GM18861 (cell line): ENCODE data around the gene COL9A3.

ENCODE experiments used
- ATAC-seq: cut with Tn5 transposase; IDR thresholded peaks from one replicate; pipeline ENCODE4 v1.9.1; 2021; ENCODE audit not compliant: unreplicated experiment

Gene COL9A3

DNA sequence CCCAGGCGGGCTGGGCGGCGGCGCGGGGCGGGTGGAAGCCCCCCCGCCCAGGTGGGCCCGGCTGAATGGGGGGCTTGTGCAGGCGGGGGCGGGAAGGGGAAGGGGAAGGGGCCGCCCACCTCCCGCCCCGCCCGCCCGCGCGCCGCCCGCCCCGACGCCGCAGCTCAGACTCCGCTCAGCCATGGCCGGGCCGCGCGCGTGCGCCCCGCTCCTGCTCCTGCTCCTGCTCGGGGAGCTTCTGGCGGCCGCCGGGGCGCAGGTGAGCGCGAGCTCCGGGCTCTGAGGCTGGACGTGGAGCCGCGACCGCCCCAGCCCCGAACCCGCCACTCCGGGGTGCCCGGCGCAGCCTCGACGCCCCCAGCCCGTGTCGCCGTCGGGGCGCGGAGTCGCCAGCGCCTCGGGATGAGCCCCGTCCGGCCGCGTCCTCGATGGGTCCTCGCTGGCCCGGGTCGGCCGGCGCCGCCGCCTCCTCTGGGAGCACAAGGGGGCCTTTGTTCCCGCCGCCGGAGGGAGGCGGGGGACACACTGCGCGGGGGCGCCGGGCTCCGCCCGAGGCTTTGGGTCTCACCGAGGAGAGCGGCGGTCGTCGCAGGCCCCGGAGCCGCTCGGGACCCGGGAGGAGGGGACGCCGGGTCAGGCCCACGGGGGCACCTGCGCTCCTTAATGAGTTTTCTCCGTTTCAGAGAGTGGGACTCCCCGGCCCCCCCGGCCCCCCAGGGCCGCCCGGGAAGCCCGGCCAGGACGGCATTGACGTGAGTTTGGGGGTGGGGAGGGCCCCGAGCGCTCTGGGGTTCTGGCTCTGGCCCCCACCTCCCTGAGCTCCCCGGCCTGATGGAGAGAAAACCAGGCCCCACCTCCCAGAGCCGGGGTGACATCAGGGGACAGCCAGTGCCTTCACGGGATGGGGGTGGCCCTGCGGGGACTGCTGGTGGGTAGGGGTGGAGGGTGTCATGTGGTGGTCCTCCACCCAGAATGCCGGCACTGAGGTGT lies at the start of gene COL9A3:
TSS of gene COL9A3 (plus strand) at position 167 of the 990 bp plus-strand sequence. CDS start at position 182, 15 bp downstream.
- ATAC-seq, result no peak

DNA sequence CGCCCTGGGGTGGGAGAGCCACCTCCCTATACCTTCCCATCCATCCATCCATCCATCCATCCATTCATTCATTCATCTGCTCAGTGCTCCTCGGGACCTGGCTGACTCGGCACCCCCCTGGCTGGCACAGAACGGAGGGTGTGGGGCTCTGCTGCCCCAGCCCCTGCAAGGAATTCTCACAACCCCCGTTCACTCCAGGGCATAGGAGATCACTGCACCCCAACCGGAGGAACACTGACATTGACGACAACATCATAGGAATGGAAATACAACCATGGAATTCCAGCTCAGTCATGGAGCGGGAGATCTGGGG lies 48.7 kb upstream of the COL9A3 start:
- no peak for ATAC-seq

GRCh38 chr20:62768551-62769287 lies 48.1 kb upstream of the COL9A3 start:
- ATAC-seq, result no peak

DNA sequence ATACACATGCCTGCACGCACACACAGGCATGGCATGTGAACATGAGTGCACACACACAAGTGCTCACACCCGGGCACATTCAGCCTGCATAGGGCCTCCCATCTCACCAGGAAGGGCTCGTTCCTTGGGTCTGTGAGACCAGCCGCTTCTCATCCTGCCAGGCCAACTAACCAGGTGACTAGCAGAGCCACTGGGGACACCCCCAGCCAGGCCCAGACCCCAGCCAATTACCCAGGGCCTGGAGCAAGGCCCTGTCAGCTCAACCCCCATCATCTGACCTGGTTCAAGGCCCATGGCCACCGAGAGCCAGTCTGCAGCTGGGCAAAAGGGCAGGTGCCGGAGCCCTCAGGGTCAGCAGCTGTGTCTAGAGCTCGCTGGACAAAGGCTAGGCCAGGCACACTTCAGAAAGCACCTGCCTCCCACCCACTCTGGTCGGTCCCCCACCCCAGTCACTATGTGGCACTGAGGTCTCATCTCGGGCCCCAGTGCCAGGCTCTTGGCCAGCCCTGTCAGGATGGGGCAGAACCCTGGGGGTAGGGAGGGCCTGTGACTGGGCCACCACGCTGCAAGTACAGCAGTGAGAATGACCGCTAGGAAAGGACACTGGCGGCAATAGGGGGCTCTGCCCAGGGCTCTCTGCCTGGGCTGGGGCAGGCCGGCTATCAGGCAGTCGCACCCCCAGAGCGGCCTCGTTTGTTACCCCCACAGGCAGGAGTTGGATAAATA lies 47.3 kb upstream of the COL9A3 start:
- ATAC-seq, result no peak

DNA sequence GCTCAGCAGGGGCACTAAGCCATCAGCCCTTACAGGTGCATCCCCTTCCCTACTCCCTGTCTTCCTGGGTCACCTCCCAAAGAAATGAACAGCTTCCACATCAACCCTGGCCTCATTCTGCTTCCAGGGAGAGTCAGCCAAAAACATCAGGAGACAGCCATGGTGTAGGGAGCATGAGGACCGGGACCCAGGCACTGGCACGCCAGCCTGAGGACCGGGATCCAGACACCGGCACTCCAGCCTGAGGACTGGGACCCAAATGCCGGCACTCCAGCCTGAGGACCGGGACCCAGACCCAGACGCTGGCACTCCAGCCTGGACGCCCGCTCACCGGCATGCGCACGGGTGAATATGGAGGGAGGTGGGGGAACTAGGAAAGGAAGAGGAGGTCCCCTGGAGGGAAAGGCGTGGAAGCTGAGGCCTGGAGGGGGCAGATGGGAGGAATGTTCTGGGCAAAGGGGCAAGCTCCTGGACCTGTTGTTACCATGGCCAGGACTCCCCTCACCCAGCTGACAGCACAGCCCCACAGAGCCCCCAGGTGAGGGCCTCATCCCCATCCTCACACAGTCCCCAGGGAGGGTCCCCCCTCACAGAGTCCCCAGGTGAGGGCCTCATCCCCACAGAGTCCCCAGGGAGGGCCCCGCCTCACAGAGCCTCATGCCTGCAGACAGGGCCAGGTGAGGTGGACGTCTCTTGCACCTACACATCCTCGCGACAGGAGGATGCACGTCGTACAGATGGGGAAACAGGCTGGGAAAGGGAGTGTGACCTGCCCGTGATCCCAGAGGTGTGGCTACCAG lies 46.5 kb upstream of the COL9A3 start:
- ATAC-seq, result no peak

DNA sequence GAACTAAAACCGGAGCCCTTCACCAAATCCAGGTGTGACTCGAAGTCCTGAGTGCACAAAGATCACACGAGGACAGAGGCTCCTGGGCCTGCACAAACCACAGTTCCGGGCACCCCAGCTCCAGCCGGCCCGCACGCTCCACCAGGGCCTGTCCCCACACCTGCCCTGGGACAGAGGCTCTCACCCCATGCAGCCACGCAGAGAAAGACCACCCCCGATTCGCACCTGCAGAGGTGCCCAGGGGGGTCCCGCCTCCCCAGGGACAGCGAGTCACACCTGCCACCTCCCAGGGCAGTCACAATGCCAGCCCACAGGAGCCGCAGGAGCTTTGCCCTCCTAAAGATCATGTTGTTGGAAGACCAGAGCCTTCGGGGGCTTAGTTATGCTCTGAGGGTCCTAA lies 45.9 kb upstream of the COL9A3 start:
- ATAC-seq, result no peak

DNA sequence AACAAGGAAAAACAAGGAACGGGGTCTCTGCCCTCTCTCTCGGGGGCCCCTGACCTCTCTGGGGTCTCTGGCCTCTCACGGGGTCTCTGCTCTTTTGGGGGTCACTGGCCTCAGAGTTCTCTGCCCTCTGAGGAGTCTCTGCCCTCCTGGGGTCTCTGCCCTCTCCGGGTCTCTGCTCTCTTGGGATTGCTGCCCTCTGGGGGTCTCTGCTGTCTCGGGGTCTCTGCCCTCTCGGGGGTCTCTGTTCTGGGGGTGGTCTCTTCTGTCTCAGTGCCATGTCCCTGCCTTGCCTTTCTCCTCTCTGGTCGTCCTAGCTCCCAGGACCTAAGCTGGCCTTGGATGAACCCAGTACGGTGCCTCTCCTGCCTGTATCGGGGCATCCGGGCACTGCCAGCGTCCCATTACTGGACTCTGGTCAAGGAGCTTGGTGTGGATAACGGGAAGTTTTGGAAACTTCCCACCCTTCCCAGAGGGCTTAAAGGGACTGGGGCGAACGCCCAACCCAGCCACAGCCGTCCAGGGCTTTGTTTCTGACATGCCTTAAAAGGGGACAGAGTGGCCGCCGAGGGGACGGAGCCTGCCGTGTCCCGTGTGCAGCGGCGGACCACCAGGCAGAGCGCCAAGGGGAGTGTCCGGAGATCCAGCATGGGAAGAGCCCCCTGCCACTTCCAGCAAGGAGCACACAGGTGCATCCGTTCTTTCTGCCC lies 45.3 kb upstream of the COL9A3 start:
- no peak for ATAC-seq

DNA sequence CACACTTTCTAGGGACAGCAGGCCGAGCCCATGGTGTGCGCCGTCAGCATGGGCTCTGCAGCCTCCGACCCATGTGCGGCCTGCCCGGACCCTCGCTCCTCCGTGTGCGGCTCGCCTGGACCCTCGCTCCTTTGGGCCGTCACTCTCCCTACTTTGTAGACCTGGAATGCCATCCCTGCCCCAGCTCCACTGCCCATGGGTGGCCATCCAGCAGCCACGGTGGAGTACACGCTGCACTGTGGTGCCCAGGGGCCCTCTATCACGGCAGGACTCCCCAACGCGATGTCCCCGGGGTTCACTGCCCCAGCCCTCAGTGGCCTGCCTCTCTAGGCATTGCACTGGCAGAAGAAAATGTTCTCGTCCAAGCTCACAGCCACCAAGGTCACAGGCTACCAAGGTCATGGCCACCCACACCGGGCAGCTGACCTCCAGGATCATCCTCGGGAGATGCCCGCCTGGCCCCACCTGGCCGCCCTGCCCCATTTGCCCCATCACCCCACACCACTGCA lies 44.7 kb upstream of the COL9A3 start:
- ATAC-seq, result no peak

DNA sequence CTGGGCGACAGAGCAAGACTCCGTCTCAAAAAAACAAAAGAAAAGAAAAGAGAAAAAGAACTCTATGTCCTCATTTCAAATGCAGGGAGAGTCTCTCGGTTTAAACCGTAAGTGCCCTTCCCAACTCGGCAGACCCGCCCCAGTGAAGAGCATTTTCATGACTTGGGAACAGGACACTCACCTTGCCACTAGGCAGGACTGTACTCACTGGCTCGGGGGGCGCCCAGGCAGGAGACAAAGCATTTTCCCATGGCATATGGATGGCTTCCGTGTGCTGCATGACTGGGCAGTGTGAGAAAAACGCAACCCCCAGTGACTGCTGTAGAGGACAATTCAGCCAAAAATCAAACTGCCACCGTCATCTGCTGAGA lies 44.2 kb upstream of the COL9A3 start:
- no peak for ATAC-seq

- no peak for ATAC-seq
These were observed 43.6 kb upstream of the COL9A3 start for GRCh38 chr20:62772990-62773844.

DNA sequence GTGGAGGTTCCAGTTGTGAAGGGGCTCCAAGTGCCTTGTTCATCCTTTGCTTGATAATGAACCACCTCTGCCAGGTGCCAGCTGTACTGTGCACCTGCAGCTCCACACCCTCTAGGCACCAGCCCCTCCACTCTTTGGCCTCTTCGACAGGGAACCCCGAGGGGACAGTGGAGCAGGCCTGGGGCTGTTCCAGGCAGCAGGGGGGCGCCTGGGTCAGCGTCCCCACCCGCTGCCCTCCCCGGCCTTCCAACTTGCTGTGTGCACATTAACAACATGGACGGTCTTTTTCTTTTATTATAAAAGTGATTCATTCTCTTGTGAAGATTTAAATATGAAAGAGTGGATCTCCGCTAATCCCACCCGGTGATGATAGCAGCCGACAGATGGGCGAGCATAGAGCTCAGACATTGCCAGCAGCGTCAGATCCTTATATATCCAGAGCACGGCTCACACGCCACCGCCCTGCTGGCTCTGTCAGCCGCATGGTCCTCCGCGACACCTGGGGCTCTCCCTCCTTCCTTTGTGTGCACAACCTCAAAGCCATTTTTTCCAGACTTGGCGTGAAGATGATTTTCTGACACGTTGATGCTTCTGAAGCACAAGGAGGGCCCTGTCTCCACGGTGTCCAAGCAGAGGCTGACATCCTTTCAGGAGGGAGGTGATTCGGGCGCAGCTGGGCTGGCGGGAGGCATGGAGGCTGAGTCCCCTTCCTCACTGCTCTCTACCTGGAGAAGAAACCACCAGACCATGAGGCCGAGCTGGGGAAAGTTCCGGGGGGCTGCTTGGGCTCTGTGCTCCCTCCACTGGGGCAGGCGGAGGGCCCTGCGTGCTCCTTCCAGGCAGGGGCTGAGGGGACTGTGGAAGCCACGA lies 42.8 kb upstream of the COL9A3 start:
- ATAC-seq, result no peak

GRCh38 chr20:62774762-62775161 lies 42.1 kb upstream of the COL9A3 start:
- no peak for ATAC-seq

GRCh38 chr20:62775206-62775605 lies 41.6 kb upstream of the COL9A3 start:
- no peak for ATAC-seq

GRCh38 chr20:62776035-62776691 lies 40.7 kb upstream of the COL9A3 start:
- ATAC-seq, result no peak

DNA sequence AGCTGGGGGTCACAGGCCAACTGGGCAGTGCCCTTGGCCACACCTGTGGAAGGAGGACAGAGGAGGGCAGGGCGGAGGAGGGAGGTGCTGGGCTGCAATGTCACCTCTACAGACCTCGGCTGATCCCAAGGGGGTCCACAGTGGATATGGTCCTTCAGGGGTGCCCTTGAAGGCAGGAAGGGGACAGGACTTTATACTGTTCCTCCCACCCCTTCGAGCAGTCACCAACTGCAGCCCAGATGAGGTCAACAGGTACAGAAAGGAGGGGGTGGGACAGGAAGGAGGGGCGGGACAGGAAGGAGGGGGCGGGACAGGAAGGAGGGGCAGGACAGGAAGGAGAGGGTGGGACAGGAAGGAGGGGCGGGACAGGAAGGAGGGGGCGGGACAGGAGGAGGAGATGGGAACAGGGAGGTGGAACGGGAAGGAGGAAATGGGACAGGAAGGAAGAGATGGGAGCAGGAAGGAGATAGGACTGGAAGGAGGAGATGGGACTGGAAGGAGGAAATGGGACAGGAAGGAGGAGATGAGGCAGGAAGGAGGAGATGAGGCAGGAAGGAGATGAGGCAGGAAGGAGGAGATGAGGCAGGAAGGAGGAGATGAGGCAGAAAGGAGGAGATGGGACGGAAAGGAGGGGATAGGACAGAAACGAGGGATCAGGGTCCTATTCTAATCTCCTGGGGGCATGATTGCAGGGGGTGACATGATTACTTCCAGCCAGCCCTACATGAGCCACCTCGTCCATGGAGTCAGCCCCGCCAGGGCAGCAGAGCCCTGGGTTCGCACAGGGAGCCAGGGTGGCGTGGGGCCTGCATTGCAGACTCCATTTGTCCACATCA lies 39.9 kb upstream of the COL9A3 start:
- ATAC-seq, result no peak

DNA sequence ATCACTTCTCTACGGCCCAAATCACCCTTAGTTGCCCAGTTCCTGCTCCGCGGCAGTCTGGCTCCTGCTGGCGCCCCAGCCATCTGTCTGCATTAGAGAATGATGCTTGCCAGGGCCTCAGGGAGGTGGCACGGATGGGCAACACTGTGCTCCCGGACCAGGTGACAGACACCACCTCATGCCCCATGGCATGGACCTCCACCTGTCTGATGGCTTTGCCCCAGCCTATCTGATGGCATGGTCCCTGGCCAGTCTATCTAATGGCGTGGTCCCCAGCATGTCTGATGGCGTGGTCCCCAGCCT lies 39.4 kb upstream of the COL9A3 start:
- no peak for ATAC-seq

DNA sequence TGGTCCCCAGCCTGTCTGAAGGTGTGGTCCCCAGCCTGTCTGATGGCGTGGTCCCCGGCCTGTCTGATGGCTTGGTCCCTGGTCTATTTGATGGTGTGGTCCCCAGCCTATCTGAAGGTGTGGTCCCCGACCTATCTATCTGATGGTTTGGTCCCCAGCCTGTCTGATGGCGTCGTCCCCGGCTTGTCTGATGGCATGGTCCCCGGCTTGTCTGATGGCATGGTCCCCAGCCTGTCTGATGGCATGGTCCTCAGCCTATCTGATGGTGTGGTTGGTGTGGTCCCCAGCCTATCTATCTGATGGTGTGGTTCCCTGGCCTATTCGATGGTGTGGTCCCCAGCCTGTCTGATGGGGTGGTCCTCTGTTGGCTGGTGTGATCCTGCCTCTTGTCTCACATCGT lies 38.8 kb upstream of the COL9A3 start:
- no peak for ATAC-seq
